ENCODE data around the gene CCDC134.

CCDC134 gene

DNA sequence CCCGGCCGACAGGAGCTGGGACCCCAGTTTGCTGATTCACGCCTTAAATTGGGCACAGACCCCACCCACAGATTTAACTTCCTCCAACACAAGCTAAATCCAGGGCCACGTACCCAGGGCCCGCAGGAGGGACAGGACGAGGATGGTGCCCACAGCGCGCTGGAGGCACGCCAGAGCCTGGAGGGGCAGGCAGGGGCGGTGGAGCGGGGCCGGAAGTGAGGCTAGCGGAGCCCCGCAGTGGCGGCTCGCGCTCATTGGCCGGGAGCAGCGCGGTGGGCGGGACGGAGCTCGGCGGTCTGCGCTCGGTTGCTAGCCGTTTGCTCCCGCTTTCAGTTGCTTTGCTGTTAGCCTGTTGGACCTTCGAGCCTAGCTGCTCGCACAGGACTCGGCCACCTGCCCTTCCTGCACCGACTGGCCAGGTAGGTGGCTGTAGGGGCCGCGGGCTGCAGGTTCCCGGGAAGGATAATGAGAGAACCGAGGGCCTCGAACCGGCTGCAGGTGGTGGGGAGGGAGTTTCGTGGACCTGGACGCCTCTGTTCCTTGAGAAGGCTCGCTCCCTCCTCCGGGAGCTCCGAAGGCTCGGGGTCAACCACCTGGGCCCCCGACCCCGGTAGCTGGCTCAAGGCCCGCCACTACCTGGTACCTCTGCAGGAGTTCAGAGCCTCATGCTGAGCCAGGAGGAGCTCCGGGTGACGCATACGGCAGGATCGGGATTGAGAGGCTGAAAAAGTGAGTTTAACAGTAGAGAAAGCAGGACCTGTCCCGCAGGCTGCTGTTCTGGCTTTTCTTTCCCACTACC, at the start of gene CCDC134:
CCDC134 (plus strand) TSS at position 332 of the 799 bp plus-strand sequence. CDS start 8,212 bp downstream, outside the sequence.
- DNase-seq (ENCODE audit: low spot score): peak; percentile 98

DNA sequence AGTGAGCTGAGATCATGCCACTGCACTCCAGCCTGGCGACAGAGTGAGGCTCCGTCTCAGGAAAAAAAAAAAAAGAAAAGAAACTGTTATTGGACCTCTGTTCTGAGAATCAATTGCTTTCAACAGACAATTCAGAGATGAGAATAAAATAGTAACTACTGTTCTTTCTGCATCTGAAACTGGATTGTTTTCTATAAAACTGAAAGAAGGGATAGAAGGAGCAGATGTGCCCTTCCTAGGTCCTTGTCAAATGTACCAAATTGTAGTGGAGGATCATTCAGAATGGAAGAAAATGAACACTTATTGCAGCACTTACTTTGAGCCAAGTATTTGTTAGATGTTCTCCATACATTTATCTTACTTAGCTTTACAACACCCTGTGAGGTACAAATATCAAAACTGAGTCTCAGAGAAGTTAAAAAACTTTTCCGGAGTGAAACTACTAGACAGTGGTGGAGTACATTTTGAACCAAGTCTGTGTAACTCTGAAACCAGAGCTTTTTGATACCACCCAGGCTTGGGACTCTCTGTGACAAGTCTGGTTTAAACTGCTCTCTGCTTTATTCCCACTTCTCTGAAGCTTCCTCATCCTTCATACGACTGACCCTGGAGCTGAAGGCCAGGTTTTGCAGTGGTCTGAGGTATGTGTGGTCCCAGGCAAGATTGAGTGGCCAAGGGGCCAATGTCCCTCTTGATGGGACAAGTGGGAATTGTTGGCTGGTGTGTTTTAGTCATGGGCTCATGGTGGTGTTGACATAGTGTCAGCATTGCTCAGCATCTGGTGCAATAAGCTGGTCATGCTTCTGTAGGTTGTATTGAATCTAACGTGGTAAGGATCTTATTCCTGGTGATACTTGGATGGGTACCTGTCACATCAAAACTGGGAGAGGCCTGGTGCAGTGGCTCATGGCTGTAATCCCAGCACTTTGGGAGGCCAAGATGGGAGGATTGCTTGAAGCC, 48.2 kb upstream of the CCDC134 start:
- no peak for DNase-seq (ENCODE audit: low spot score)

DNA sequence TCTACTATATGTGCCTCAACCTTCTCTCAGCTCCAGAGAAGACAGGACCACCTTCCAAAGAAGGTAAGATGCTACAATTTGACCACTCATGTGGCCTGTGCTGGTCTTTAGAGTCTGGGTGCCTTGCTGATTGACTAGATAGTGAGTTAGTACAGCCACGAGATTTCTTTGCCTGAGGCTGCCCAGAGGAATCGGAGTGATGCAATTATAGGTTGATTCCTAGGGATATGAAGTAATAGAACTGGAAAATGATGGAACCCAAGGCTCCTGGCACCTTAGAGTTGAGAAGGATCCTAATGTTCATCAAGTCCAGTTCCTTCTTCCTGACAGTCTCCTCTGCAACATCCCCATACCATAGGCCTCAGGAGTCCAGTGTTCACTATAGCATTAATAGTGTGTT, 46.5 kb upstream of the CCDC134 start:
- DNase-seq (ENCODE audit: low spot score): no peak

DNA sequence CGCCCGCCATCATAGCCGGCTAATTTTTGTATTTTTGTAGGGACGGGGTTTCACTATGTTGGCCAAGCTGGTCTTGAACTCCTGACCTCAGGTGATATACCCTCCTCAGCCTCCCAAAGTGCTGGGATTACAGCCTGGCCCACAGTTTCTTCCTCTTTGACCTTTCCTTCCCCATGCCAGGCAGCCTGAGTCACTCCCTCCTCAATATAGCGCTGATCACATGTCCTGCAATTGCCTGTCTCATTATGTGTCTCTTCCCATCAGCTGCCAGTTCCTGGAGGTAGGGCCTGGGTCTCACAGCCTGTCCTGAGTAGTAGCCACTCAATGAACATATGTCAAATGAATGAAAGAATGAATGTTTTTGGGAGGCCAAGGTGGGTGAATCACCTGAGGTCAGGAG, 43.0 kb upstream of the CCDC134 start:
- no peak for DNase-seq (ENCODE audit: low spot score)

DNA sequence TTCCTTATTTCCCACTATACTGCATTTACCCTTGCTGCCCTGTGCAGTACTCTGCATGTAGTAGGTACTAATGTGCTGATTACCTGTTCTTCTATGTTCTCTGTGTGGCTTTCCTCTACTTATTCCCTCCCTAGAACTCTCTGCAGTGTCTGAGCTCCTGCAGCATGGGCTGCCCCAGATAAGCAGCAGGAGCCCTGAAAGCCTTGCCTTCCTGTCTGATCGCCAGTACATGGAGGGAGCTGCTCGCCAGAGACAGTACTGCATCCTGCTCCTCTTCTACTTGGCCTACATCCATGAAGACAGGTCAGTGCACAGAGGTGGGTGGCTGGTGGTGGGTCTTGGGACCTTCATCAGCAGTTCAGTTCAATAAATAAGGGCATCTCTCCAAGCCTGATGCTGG, 42.2 kb upstream of the CCDC134 start:
- DNase-seq (ENCODE audit: low spot score): no peak

DNA sequence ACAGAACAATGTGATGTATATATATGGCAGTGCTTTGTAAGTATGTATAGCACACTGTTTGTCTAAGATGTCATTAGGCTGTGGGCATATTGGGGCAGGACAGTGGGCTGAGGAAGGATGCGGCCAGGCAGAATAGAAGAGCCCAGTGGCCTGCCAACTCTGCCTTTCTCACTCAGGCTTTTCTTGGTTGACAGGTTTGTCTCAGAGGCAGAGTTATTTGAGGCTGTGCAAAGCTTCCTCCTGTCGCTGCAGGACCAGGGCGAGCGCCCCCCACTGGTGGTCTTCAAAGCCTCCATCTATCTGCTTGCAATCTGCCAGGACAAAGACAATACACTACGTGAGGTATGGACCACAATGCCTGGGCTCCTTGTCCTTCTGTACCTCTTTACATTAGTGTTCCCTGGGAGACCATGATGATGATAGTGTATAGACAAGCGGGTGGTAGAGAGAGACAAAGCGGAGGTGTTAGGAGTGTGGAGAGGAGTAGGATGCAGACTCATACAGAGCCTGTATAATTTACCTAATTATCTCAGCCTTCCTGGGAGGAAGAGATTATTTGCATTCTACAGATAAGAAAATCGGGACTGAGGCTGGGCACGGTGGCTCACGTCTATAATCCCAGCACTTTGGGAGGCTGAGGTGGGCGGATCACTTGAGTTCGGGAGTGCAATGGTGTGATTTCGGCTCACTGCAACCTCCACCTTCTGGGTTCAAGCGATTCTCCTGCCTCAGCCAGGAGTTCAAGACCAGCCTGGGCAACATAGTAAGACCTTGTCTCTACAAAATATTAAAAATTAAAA, 37.3 kb upstream of the CCDC134 start:
- peak; percentile 45 for DNase-seq (ENCODE audit: low spot score)

DNA sequence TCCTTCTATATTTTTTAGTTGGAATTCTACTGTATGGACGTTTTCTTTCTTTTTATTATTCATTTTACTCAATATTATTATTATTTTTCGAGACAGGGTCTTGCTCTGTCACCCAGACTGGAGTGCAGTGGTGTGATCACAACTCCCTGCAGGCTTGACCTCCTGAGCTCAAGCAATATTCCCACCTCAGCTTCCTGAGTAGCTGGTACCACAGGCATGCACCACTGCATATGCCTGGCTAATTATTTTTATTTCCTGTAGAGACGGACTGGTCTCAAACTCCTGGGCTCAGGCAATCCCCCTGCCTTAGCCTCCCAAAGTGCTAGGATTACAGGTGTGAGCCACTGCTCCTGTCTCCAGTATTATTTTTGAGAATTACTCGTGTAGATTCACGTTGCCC, 34.0 kb upstream of the CCDC134 start:
- DNase-seq (ENCODE audit: low spot score): no peak

DNA sequence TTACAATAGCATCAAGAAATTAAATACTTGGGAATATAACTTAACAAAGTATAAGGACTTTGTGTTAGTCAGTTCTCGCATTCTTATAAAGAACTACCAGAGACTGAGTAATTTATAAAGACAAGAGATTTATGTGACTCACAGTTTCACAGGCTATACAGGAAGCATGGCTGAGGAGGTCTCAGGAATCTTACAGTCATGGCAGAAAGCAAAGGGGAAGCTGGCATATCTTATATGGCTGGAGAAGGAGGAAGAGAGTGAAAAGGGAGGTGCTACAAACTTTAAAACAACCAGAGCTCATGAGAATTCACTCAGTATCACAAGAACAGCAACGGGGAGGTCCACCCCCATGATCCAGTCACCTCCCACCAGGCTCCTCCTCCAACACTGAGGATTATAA, 32.0 kb upstream of the CCDC134 start:
- no peak for DNase-seq (ENCODE audit: low spot score)

DNA sequence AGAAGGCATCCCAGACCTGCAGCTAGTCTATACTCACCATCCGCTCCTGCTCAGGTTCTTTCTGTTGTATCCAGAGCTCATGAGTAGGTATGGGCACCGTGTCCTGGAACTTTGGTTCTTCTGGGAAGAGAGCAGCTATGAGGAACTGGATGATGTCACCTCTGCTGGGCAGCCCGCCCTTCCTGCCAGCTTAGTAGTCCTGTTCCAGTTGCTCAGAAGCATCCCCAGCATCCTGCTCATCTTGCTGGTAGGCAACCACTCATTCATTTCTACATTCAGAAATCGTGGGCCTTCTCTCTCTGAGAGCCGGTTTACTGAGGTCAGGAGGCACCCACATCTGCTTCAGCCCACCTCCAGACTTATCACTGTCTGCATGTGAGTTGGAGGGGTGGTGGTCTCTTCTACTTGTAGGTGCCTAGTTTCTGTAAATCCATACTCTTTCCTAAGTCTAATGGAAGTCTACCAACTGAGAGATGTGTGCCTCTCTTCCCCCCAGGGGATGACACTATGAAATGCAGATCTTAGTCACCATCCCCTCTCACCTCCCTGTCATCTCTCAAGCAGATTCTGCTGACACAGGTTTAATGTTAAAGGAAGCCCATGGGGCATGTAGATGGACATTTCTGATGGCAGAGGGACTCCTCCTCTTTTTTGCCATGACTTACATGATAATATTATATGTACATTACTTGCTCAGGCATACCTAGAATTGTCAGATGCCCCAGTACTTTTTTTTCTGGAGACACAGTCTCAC, 29.6 kb upstream of the CCDC134 start:
- no peak for DNase-seq (ENCODE audit: low spot score)

DNA sequence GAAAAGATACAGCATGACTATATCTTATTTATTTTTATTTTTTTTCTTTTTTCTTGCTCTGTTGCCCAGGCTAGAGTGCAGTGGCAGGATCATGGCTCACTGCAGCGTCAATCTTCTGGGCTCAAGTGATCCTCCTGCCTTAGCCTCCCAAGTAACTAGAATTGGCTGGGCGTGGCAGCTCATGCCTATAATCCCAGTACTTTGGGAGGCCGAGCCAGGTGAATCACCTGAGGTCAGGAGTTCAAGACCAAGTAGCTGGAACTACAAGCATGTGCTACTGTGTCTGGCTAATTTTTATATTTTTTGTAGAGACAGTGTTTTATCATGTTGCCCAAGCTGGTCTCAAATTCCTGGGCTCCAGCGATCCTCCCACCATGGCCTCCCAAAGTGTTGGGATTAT, 28.3 kb upstream of the CCDC134 start:
- DNase-seq (ENCODE audit: low spot score): no peak

DNA sequence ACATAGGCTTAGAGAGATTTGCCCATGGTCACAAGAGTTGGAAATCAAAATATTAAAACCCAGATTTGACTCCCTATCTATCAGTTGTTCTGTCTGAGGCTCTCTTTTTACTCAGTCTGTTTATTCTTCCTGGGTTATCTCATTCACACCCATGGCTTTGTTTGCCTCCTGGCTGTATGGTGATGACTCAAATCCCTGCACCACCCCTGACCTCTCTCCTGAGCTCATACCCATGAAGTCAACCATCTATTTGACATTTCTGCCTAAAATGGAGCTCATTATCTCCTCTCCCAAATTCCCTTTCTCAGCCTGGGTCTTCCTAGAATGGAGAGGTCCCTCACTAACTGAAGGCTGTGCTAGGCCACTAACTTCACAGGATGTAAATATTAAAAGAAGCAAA, 27.8 kb upstream of the CCDC134 start:
- DNase-seq (ENCODE audit: low spot score): no peak

DNA sequence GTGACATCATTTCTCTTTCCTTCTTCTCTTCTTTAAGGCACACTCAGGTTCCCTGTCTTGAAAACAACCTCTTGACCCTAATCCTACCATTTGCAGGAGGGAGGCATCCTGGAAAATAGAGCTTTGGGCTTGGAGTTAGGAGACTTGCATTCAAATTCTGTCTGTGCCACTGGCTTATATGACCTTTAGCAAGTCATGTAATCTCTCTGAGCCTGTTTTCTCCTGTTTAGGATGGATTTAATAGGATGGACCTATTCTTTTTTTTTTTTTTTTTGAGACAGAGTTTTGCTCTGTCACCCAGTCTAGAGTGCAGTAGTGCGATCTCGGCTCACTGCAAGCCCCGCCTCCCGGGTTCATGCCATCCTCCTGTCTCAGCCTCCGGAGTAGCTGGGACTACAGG, 25.1 kb upstream of the CCDC134 start:
- DNase-seq (ENCODE audit: low spot score): no peak

DNA sequence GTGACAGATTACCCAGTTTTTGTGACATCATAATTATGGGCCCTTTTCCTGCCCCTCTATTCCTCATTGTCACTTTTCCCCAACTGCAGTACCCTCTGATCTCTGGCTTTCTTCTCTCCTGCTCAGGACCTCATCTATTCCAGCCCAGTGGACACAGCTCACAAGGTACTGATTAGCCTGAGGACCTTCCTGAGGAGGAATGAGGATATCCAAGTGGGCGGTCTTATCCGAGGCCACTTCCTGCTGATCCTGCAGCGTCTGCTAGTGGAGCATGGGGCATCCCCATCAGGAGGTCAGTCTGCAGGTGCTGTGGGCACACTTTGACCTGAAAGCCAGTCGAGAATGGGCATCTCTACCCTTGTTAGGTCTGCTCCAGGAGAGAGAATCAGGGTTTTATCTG, 24.5 kb upstream of the CCDC134 start:
- DNase-seq (ENCODE audit: low spot score): no peak

DNA sequence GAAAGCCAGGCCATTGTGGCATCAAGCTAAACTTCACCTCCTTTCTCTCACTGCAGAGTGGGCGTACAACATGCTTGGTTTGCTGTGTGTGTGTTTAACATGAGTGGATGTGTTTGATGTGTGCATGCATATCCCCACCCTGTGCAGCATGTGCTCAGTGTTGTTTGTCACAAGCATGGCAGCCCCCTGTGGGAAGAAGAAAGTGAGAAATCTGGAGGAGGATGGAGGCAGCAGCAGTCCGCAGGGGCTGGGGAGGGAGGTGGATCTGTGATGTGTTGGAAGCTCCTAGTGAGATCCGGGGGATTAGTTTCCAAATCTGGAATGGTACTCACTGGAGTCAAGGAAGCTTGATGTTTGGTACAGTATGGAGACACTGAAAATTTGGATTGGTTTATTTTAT, 24.1 kb upstream of the CCDC134 start:
- DNase-seq (ENCODE audit: low spot score): no peak

DNA sequence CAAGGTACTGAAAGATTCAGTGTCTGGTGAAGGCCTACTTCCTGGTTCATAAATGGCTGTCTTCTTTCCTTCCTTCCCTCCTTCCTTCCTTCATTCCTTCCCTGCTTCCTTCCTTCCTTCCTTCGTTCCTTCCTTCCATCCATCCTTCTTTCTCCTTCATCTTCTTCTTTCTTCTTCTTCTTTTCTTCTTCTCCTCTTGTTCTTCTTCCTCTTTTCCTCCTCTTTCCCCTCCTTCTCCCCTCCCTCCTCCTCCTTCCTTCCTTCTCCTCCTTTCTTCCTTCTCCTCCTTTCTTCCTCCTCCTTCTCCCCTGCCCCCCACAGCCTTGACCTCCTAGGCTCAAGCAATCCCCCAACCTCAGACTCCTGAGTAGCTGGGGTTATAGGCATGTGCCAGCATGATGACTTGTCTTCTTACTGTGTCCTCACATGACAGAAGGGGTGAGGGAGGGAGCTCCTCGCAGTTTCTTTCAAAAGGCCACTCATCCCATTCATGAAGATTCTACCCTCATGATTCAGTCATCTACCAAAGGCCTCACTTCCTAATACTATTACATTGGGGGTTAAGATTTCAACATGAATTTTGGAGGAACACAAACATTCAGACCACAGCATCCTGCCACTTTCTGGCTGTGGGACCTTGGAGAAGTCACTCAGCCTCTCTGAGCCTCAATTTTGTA, 22.6 kb upstream of the CCDC134 start:
- DNase-seq (ENCODE audit: low spot score): no peak

DNA sequence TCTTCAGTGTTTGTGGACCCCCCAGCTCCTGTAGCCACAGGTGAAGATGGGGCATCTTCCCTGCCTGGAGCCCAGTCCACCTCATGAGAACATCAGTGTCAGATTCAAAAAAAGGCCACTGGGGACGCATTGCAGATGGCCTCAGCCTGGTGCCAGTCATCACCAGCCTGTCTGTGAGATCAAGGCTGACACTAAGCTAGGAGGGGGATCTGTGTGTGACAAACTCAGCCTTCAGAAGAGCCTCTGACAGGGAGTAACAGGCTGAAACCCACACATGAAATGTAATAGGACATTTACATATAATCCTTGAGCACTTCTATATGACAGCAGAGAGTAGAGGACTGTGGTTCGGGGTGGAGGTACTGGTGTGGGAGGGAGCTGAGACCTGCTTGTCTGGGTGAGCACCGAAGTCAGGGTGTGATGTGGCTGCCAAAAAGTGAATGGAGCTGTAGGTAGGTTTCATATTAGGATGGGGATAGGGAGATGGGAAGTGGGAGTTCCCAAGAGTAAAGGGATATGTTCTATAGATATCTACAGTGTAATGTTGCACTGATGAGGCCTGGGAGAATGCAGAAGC, 20.5 kb upstream of the CCDC134 start:
- DNase-seq (ENCODE audit: low spot score): no peak

DNA sequence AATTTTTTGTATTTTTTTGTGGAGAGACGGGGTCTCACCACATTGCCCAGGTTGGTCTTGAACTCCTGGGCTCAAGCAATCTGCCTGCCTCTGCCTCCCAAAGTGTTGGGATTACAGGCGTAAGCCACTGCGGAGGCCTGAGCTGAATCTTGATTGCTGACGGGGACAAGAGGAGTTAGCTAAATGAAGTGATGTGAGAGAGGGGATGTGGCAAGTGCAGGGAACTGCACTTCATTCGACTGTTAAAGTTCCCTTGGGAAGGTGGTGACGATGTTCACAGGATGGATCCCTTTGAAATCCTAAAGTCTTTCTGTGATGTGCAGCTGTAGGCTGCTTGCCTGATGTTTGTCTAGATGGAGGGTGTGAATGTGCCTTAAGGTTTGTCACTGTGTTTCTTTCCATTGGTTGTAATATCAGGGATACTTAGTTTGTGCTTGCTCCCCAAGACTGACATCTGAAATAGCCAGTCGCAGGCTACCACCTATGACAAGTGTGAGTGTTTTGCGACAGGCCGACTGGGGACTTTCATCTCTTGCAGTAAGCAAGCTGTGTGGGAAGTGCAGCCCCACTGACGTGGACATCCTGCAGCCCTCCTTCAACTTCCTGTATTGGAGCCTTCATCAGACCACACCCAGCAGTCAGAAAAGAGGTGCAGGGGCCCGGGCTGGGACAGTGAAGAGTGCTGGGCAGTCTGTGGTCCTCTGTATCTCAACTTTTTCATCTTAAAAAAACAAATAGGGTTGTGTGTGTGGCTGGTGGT, 19.6 kb upstream of the CCDC134 start:
- peak; percentile 79 for DNase-seq (ENCODE audit: low spot score)

DNA sequence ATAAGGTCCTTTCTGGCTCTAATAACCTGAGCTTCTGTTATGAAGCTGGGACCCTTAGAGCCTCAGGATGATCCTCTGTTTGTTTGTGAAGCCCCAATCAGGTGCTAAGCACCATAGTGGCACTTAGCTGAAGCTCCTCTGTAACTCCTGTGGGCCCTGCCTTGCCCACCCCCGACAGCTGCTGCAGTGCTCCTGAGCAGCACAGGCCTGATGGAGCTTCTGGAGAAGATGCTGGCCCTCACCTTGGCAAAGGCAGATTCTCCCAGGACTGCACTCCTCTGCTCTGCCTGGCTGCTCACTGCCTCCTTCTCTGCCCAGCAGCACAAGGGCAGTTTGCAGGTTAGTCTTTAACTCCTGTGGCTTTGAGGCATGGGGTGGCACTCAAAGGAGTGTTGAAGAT, 19.0 kb upstream of the CCDC134 start:
- DNase-seq (ENCODE audit: low spot score): no peak

DNA sequence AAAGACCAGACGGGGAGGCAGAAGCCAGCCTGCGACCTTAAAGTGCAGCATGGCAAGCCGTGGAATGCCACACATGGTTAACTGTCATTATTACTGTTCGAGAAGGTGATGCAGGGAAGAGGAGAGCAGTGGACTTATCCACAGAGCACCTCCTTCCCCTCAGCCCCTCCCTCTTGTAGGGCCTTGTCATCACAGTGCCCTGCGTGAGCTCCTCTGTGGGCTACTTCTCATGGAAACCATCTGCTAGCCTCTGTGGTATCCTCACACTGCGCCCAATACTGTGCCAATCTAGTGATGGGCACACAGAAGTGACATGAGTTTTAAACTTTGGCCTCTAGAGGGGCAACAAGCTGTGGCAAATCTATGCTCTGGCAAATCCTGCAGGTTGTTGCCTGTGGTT, 18.2 kb upstream of the CCDC134 start:
- no peak for DNase-seq (ENCODE audit: low spot score)

DNA sequence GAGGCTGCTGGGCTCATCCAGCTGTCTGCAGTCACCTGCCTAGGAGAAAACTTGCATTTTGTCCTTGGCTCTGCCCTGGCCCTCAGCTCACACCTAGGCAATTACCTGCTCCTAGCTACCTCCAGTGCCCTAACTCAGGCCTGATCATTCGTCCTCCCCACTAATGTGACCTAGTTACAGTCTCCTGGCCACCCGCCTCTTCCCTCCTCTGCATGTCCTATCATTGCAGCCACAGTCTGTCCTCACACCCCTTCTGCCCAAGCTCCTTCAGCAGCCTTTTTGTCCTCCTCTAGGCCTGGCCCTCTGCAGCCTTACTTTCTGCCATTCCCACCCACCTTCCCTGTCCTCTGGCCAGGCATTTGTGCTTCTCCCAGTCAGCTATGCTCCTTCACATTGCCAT, 17.7 kb upstream of the CCDC134 start:
- DNase-seq (ENCODE audit: low spot score): no peak

Measured in germinal center (tissue), 1 donor.